Spinal cord (tissue), 10 donors: ENCODE results near the gene TMEM116. TPM values are rescaled to one million over a fixed set of nuclear protein-coding genes. Genes with fewer than 3 reads are reported as not detected.

ENCODE experiments used
- DNase-seq, 6 donors: peaks; one replicate each; pipeline versions ENCODE4 v3.0.0 to v3.0.0-alpha.2; 2013 to 2015; ENCODE audit warnings: low spot score in 6 of 6, low read depth in 4 of 6
- H3K27ac ChIP-seq: one replicate; pipeline ENCODE4 v1.5.1; 2013; ENCODE audit warnings: low read depth, low read length, control low read depth
- H3K27me3 ChIP-seq: one replicate; pipeline ENCODE4 v1.6.1; 2013; ENCODE audit warnings: low read length; ENCODE audit not compliant: control insufficient read depth, insufficient read depth
- H3K36me3 ChIP-seq: one replicate; pipeline ENCODE4 v1.6.1; 2013; ENCODE audit warnings: low read length; ENCODE audit not compliant: control insufficient read depth, insufficient read depth
- H3K4me1 ChIP-seq: one replicate; pipeline ENCODE4 v1.6.1; 2013; ENCODE audit warnings: low read length; ENCODE audit not compliant: control insufficient read depth, insufficient read depth
- H3K4me3 ChIP-seq: one replicate; pipeline ENCODE4 v1.5.1; 2013; ENCODE audit warnings: low read depth, low read length, control low read depth
- H3K9me3 ChIP-seq: one replicate; pipeline ENCODE4 v1.6.1; 2013; ENCODE audit warnings: low read length; ENCODE audit not compliant: control insufficient read depth, insufficient read depth
- WGBS: methylation state at CpG from one replicate; pipeline ENCODE4 v1.1.5; 2013; ENCODE audit warnings: missing lambda C conversion rate; ENCODE audit not compliant: insufficient coverage; 5-methylcytosine and 5-hydroxymethylcytosine counted together
- polyA plus RNA-seq, 2 donors: library from polyadenylated mRNA; unstranded; fragments of 120-200 nt; gene quantifications; one replicate each; pipeline ENCODE4 v1.2.1, GENCODE V29; 2013; ENCODE audit not compliant: insufficient read length in 2 of 2
- total RNA-seq, 2 donors: library from RNA; depleted of rRNA in 1 of 2; stranded (reverse); fragments of 120-200 nt in 1 of 2; fragments of >200 nt in 1 of 2; gene quantifications; one replicate each; pipeline versions ENCODE4 v1.2.3 to v1.2.4, GENCODE V29; 2013 to 2014
- donor health status: healthy.

Gene TMEM116
- total and polyA plus RNA-seq, 4 donors: 12.3 to 23.2 (median 17.7) TPM

DNA sequence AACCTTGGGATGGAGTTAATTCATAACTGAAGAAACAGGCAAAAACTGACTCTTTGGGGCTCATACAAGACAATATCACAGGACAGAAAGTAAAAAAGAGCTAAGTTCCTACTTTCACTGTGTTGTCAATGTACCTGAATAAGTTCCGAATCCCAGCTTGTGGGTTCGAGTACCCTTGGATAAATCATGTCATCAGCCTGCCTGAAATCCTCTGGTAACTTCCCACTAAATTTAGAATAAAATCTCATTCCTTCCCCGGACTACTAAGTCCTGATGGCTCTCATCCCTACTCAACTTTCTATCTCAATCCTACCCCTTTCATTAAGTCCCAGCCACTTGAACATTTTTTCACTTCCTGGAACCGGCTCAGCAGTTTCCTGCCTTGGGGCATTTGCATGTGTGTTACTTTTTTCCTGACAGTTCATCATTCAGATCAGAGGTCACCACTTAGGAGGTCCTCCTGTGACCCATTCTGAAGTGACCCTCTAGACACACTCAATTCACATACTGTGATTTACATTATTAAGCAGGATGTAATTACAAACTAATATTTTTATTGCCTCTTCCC lies 12.9 kb upstream of the TMEM116 start:
- Histone ChIP-seq H3K4me1 (no peaks in the 10 kb centered on the region), H3K4me3 (no peak overlapping the region), H3K9me3 (no peaks in the 10 kb centered on the region), H3K36me3 (peaks cover 25% of the 10 kb centered on the region), H3K27me3 (no peaks in the 10 kb centered on the region), H3K27ac (no peak overlapping the region)
- WGBS: 92% methylated on average over 4 of the region's 4 CpGs
- DNase-seq: no peak

DNA sequence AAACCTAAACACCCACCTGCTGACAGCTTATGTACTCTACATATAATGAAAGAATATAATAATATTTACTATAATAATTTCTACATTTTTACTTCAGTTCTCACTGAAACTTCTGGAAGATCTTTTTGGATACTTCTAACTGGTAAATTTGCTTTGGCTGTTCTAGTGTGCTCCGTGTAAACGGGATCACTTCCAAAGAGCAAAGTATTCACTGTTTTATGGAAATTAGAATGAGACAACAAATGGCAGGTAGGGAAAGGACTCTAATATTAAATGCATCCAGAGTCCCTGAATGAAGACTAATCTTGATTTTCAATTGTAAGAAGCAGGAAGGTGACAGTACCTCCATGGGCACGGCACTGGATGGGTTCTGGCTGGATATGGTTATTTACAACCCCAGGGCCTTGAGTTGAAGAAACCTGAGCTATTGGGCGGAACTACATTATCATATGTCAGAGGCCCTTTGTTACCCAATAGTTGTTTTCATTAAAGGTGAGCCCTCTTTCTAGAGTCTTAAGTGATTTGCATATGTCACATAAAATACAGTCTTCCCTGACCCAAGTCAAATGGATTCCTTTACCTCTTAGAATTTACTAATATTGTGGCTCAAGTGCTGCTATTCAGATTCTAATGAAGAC lies 10.9 kb upstream of the TMEM116 start:
- no peak for DNase-seq
- H3K27ac ChIP-seq: no peak overlapping the region
- no peaks in the 10 kb centered on the region for H3K4me1 ChIP-seq
- peaks cover 39% of the 10 kb centered on the region for H3K36me3 ChIP-seq
- H3K4me3 ChIP-seq: no peak overlapping the region
- 92% methylated on average over 2 of the region's 4 CpGs for WGBS
- H3K9me3 ChIP-seq: no peaks in the 10 kb centered on the region
- H3K27me3 ChIP-seq: no peaks in the 10 kb centered on the region

DNA sequence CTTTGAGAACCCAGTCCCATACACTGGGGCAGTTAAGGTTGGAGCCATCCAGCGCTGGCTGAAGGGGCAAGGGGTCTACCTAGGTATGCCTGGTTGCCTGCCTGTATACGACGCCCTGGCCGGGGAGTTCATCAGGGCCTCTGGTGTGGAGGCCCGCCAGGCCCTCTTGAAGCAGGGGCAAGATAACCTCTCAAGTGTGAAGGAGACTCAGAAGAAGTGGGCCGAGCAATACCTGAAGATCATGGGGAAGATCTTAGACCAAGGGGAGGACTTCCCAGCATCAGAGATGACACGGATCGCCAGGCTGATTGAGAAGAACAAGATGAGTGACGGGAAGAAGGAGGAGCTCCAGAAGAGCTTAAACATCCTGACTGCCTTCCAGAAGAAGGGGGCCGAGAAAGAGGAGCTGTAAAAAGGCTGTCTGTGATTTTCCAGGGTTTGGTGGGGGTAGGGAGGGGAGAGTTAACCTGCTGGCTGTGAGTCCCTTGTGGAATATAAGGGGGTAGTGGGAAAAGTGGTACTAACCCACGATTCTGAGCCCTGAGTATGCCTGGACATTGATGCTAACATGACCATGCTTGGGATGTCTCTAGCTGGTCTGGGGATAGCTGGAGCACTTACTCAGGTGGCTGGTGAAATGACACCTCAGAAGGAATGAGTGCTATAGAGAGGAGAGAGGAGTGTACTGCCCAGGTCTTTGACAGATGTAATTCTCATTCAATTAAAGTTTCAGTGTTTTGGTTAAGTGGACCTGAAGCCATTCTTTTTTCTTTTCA lies 9.5 kb upstream of the TMEM116 start:
- peaks cover 44% of the 10 kb centered on the region for H3K36me3 ChIP-seq
- no peak for DNase-seq
- no peak overlapping the region for H3K4me3 ChIP-seq
- no peaks in the 10 kb centered on the region for H3K27me3 ChIP-seq
- no peak overlapping the region for H3K27ac ChIP-seq
- no peaks in the 10 kb centered on the region for H3K9me3 ChIP-seq
- H3K4me1 ChIP-seq: no peaks in the 10 kb centered on the region
- 93% methylated on average over 11 of the region's 11 CpGs for WGBS

DNA sequence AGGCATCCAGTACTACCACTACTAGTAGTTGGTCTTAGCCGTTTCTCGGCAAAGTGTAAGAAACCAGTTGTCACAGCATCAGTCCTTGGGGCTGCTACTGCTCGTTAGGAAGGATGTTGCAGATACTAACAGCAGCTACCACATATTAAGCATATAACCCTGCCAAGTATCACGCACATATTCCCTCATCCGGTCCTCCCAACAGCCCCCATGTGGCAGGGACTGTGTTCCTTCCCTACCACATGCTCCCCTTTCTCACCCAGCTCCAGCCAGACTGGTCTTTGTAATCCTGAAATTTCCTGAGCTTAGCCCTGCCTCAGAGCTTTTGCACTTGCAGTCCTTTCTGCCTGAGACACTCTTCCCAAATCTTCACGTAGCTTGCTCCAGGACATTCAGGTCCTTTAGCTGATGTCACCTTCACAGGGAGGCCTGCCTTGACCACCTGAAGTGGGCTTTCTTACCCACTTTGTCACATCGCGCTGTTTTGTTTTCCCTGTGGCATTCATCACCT lies 8.0 kb upstream of the TMEM116 start:
- 92% methylated on average over 6 of the region's 8 CpGs for WGBS
- H3K36me3 ChIP-seq: peaks cover 44% of the 10 kb centered on the region

DNA sequence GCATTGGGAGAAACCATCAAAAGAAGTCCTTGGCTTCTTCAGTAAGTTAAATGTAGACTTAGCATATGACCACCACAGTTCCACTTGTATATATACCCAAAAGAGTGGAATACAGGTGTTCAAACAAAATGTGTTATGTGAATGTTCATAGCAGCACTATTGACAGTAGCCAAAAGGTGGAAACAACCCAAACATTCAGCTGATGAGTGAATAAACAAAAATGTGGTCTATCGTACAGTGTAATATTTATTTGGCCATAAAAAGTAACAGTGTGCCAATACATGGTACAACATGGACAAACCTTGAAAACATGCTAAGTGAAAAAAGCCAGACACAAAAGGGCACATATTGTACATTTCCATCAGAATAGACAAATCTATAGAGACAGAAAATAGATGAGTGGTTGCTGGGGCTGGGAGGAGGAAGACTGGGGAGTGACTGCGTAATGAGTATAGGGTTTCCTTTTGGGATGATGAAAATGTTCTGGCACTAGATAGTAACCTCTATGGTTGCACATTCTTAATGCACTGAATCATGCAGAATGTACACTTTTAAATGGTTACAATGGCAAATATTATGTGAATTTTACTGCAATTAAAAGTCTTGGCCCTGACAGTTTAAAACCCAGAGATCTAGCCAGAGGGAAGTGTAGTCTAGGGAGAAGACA lies 5.7 kb upstream of the TMEM116 start:
- no peak overlapping the region for H3K27ac ChIP-seq
- H3K4me1 ChIP-seq: peaks cover 10% of the 10 kb centered on the region
- no peak overlapping the region for H3K4me3 ChIP-seq
- no CpG with 5 or more reads among the region's 2 CpGs for WGBS
- no peaks in the 10 kb centered on the region for H3K27me3 ChIP-seq
- no peak for DNase-seq
- peaks cover 40% of the 10 kb centered on the region for H3K36me3 ChIP-seq
- H3K9me3 ChIP-seq: no peaks in the 10 kb centered on the region

More for the DNA sequence above, 8.0 kb upstream of the TMEM116 start:
- Histone ChIP-seq H3K27ac (no peak overlapping the region), H3K4me1 (no peaks in the 10 kb centered on the region), H3K4me3 (no peak overlapping the region), H3K9me3 (no peaks in the 10 kb centered on the region), H3K27me3 (no peaks in the 10 kb centered on the region)
- DNase-seq: no peak

GRCh38 chr12:112017041-112017440 lies 4.1 kb upstream of the TMEM116 start:
- Histone ChIP-seq H3K36me3 (peaks cover 34% of the 10 kb centered on the region), H3K27ac (no peak overlapping the region), H3K4me1 (peaks cover 18% of the 10 kb centered on the region), H3K27me3 (no peaks in the 10 kb centered on the region), H3K9me3 (no peaks in the 10 kb centered on the region), H3K4me3 (no peak overlapping the region)
- no peak for DNase-seq
- no CpG with 5 or more reads among the region's 1 CpG for whole genome bisulfite sequencing

GRCh38 chr12:112015938-112016337 lies 3.0 kb upstream of the TMEM116 start:
- H3K27ac ChIP-seq: no peak overlapping the region
- WGBS: 96% methylated on average over 4 of the region's 6 CpGs

GRCh38 chr12:112013601-112014402 lies 837 bp upstream of the TMEM116 start:
- peak; percentile 20 to 90 (median 44) for DNase-seq
- H3K4me1 ChIP-seq: peaks cover 30% of the 10 kb centered on the region
- H3K4me3 ChIP-seq: peak overlapping the region; percentile 97
- peak overlapping the region; percentile 92 for H3K27ac ChIP-seq
- H3K27me3 ChIP-seq: no peaks in the 10 kb centered on the region
- H3K9me3 ChIP-seq: no peaks in the 10 kb centered on the region
- peaks cover 15% of the 10 kb centered on the region for H3K36me3 ChIP-seq
- WGBS: 1% methylated on average over 53 of the region's 54 CpGs

More at GRCh38 chr12:112015938-112016337, 3.0 kb upstream of the TMEM116 start:
- DNase-seq: no peak
- peaks cover 27% of the 10 kb centered on the region for H3K36me3 ChIP-seq
- H3K27me3 ChIP-seq: no peaks in the 10 kb centered on the region
- H3K4me1 ChIP-seq: peaks cover 26% of the 10 kb centered on the region
- no peak overlapping the region for H3K4me3 ChIP-seq
- no peaks in the 10 kb centered on the region for H3K9me3 ChIP-seq

GRCh38 chr12:112011685-112012084 lies 1.3 kb downstream of the TMEM116 start:
- Histone ChIP-seq H3K36me3 (peaks cover 10% of the 10 kb centered on the region), H3K27me3 (no peaks in the 10 kb centered on the region), H3K9me3 (no peaks in the 10 kb centered on the region), H3K27ac (no peak overlapping the region), H3K4me1 (peaks cover 30% of the 10 kb centered on the region), H3K4me3 (no peak overlapping the region)
- 91% methylated on average over 7 of the region's 8 CpGs for WGBS
- DNase-seq: no peak
